ENCODE measurements around the gene UHRF2.

DNA sequence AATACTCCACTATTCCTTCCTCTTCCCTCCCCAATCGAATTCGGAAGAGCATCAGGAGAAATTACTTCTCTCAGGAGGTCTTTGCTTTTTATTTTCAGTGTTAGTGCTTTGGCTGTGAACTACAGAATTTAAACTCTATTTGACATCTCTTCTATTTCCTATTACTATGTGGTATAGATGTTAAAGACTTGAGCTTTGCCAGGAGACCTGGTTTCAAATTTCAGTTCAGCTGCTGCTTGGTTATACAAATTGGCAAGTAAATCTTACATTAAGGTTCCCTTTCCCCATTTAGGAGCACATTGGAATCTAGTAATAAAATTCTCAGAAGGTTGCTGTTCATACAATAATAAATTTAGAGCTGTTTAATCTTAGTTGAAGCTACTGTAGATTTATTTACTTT is 13.1 kb downstream of the UHRF2 start:
- TF ChIP-seq EZH2 (optimal IDR thresholded peaks at IDR 0.05; ENCODE audit: low read depth, low read length) (no peak), EZH2phosphoT487 (IDR thresholded peaks at IDR 0.05; ENCODE audit: low read length) (no peak)
- TF ChIP-seq, protein P1, sequence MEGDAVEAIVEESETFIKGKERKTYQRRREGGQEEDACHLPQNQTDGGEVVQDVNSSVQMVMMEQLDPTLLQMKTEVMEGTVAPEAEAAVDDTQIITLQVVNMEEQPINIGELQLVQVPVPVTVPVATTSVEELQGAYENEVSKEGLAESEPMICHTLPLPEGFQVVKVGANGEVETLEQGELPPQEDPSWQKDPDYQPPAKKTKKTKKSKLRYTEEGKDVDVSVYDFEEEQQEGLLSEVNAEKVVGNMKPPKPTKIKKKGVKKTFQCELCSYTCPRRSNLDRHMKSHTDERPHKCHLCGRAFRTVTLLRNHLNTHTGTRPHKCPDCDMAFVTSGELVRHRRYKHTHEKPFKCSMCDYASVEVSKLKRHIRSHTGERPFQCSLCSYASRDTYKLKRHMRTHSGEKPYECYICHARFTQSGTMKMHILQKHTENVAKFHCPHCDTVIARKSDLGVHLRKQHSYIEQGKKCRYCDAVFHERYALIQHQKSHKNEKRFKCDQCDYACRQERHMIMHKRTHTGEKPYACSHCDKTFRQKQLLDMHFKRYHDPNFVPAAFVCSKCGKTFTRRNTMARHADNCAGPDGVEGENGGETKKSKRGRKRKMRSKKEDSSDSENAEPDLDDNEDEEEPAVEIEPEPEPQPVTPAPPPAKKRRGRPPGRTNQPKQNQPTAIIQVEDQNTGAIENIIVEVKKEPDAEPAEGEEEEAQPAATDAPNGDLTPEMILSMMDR (IDR thresholded peaks at IDR 0.05; ENCODE audit: low read length), result no peak

All from MM.1S (cell line).